ENCODE data around the gene LRMDA. TPM values are rescaled to one million over a fixed set of nuclear protein-coding genes. Genes with fewer than 3 reads are reported as not detected.

The LRMDA gene
- total RNA-seq, 3 donors from 2014 or later, result not detected

DNA sequence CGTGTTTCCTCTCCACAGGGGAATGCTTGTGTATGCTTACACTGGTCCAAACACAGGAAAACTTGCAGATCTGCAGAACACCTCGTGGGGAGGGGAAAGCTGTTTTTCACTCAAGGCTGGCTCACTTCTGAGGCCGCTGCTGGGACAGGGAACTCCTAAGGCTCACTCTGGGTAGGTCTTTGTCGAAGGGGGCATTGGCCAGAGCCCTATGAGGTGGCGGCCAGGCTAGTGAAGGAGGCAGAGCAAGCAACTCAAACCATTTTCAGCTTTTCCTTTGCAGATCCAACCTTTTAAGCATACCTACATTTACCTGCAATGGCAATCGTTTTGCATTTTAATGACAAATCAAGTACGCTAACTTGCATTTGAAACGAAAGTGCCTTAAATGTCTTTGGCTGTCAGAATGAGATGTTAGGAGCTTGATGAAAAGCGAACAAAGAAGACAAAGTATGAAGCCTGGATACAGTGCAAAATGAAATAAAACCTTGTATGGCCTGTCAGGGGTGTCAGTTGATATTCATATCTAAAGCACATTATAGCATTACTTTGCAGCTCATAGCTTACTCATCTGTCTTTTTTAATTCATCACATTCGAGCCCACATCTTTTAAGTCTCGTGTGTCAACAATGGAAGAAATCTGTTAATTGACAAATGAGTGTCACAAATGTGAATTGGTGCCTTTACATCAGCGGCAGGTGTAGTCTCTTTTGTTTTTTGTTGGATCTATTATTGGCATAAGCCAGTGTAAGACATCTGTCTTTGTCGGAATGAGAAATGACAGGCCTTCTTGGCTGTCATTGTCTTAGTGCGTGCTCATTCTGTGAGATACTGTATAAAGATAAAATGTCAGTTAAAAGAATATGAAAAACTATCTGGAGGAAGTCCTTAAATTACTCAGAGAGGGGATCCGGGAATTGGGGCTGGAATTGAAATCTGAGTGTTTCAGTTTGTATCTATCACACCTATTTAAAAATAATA is 30.5 kb downstream of the LRMDA start:
- no peak for ATAC-seq
- Mint-ChIP-seq H3K4me3 (no peak overlapping the region), H3K36me3 (ENCODE audit: insufficient read depth) (no peaks in the 10 kb centered on the region), H3K4me1 (ENCODE audit: low read depth) (no peaks in the 10 kb centered on the region), H3K9me3 (no peaks in the 10 kb centered on the region), H3K27me3 (ENCODE audit: low read depth) (peaks cover 2% of the 10 kb centered on the region)
- no peak for DNase-seq

- Mint-ChIP-seq H3K27me3 (ENCODE audit: low read depth) (peaks cover 2% of the 10 kb centered on the region), H3K4me1 (ENCODE audit: low read depth) (no peaks in the 10 kb centered on the region), H3K36me3 (ENCODE audit: insufficient read depth) (no peaks in the 10 kb centered on the region), H3K9me3 (no peaks in the 10 kb centered on the region), H3K4me3 (no peak overlapping the region)
- DNase-seq (no peak), ATAC-seq (no peak)
Observed at GRCh38 chr10:75462865-75463264, 31.4 kb downstream of the LRMDA start.

GRCh38 chr10:75464478-75465449 is 33.3 kb downstream of the LRMDA start:
- H3K4me3 Mint-ChIP-seq, result no peak overlapping the region
- peaks cover 6% of the 10 kb centered on the region for H3K27me3 Mint-ChIP-seq (ENCODE audit: low read depth)
- no peaks in the 10 kb centered on the region for H3K36me3 Mint-ChIP-seq (ENCODE audit: insufficient read depth)
- no peaks in the 10 kb centered on the region for H3K9me3 Mint-ChIP-seq
- H3K4me1 Mint-ChIP-seq (ENCODE audit: low read depth), result no peaks in the 10 kb centered on the region
- no peak for ATAC-seq
- no peak for DNase-seq

- peaks cover 8% of the 10 kb centered on the region for H3K27me3 Mint-ChIP-seq (ENCODE audit: low read depth)
- H3K4me3 Mint-ChIP-seq, result no peak overlapping the region
- no peak for ATAC-seq
- no peak for DNase-seq
- no peaks in the 10 kb centered on the region for H3K4me1 Mint-ChIP-seq (ENCODE audit: low read depth)
- no peaks in the 10 kb centered on the region for H3K36me3 Mint-ChIP-seq (ENCODE audit: insufficient read depth)
- H3K9me3 Mint-ChIP-seq, result no peaks in the 10 kb centered on the region
Observed at GRCh38 chr10:75465450-75465827, 34.0 kb downstream of the LRMDA start.

DNA sequence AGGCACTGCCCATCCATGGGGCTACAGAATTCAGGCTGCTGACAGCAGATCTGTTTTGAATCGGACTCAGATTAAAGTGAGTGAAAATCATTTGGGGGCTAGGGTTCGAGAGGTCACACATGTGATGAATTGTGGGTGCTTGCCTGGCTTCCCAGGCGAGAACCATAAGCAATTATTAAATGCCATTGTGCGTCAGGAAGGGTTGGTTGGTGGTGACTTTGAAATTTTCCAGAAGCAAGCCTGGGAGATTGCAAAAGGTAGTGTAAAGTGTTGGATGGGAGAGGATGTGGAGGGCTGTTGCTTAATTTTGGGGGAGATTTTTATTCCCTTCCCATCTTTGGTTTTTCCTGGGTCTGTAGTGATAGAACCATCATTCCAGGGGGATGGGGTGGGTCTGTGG is 34.6 kb downstream of the LRMDA start:
- no peaks in the 10 kb centered on the region for H3K9me3 Mint-ChIP-seq
- no peak overlapping the region for H3K4me3 Mint-ChIP-seq
- DNase-seq (no peak), ATAC-seq (no peak)
- no peaks in the 10 kb centered on the region for H3K4me1 Mint-ChIP-seq (ENCODE audit: low read depth)
- peaks cover 10% of the 10 kb centered on the region for H3K27me3 Mint-ChIP-seq (ENCODE audit: low read depth)
- H3K36me3 Mint-ChIP-seq (ENCODE audit: insufficient read depth), result no peaks in the 10 kb centered on the region

DNA sequence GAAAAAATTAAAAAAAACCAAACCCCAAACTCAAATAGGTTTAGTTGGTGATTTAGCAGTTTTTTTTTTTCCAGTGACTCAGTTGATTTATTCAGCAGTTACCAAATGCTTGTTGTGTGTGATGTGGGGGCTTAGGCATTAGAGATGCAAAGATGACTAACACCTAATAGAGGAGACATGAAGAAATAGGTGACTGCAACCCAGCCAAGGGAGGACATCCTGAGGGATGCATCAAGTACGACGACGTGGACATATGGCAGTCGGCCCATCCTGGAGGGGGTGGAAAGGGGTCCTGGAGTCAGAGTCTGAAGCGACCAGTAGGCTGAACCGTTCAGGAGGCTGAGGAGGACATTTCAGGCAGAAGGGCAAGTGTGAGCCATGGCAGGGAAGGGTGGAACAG is 35.5 kb downstream of the LRMDA start:
- ATAC-seq (no peak), DNase-seq (no peak)
- Mint-ChIP-seq H3K4me3 (no peak overlapping the region), H3K36me3 (ENCODE audit: insufficient read depth) (no peaks in the 10 kb centered on the region), H3K4me1 (ENCODE audit: low read depth) (no peaks in the 10 kb centered on the region), H3K27me3 (ENCODE audit: low read depth) (peaks cover 11% of the 10 kb centered on the region), H3K9me3 (no peaks in the 10 kb centered on the region)

- no peak for DNase-seq
- no peaks in the 10 kb centered on the region for H3K9me3 Mint-ChIP-seq
- no peak overlapping the region for H3K4me3 Mint-ChIP-seq
- no peaks in the 10 kb centered on the region for H3K4me1 Mint-ChIP-seq (ENCODE audit: low read depth)
- no peaks in the 10 kb centered on the region for H3K36me3 Mint-ChIP-seq (ENCODE audit: insufficient read depth)
- no peak for ATAC-seq
- H3K27me3 Mint-ChIP-seq (ENCODE audit: low read depth), result peaks cover 14% of the 10 kb centered on the region
Observed at GRCh38 chr10:75468612-75469005, 37.2 kb downstream of the LRMDA start.

- no peak overlapping the region for H3K4me3 Mint-ChIP-seq
- no peaks in the 10 kb centered on the region for H3K36me3 Mint-ChIP-seq (ENCODE audit: insufficient read depth)
- H3K9me3 Mint-ChIP-seq, result no peaks in the 10 kb centered on the region
- no peak for DNase-seq
- peaks cover 14% of the 10 kb centered on the region for H3K27me3 Mint-ChIP-seq (ENCODE audit: low read depth)
- H3K4me1 Mint-ChIP-seq (ENCODE audit: low read depth), result no peaks in the 10 kb centered on the region
- ATAC-seq, result peak in 1 of 2 donors; percentile 27
Observed at GRCh38 chr10:75469006-75469616, 37.7 kb downstream of the LRMDA start.

DNA sequence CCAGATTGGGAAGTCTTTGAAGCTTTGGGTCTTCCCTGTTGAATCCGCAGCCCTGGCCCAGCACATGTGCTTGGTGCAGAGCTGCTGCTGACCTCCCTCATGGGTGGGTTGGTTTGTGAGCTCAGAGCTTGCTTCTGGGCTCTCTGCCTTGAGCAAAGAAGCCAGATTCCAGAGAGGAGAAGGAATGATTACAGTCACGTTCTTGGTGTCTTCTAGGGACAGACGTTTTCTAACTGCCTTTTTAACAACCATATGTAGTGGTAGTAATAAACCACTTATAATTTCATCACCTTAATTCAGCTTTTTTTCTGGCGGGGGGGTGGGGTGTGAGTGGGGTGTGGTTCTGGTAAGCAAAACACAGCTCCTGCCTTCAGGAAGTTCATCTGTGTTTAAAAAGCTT is 39.5 kb downstream of the LRMDA start:
- no peaks in the 10 kb centered on the region for H3K4me1 Mint-ChIP-seq (ENCODE audit: low read depth)
- H3K9me3 Mint-ChIP-seq, result no peaks in the 10 kb centered on the region
- H3K36me3 Mint-ChIP-seq (ENCODE audit: insufficient read depth), result no peaks in the 10 kb centered on the region
- peaks cover 11% of the 10 kb centered on the region for H3K27me3 Mint-ChIP-seq (ENCODE audit: low read depth)
- no peak overlapping the region for H3K4me3 Mint-ChIP-seq
- ATAC-seq (no peak), DNase-seq (no peak)

DNA sequence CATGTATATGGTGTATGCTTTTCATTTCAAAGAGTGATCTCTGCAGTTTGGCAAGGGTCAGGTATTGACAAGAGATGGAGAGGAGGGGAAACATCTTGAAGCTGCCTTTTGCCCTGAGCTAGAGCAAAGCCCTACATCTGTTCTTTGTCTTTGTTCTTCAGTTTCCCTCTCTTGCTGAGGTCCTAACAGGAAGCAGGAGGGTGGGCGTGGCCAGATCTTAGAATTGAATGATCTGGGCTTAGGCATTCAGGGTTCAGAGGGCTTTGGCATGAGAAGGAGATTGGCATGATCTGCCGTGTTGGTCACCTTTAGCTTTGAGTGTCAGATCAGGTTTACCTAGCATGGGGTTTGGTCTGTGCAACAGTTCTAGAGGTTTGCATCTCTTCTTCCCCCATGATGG is 41.3 kb downstream of the LRMDA start:
- ATAC-seq, result no peak
- no peaks in the 10 kb centered on the region for H3K4me1 Mint-ChIP-seq (ENCODE audit: low read depth)
- no peaks in the 10 kb centered on the region for H3K9me3 Mint-ChIP-seq
- peaks cover 11% of the 10 kb centered on the region for H3K27me3 Mint-ChIP-seq (ENCODE audit: low read depth)
- DNase-seq, result no peak
- H3K4me3 Mint-ChIP-seq, result no peak overlapping the region
- no peaks in the 10 kb centered on the region for H3K36me3 Mint-ChIP-seq (ENCODE audit: insufficient read depth)

- no peaks in the 10 kb centered on the region for H3K4me1 Mint-ChIP-seq (ENCODE audit: low read depth)
- DNase-seq (no peak), ATAC-seq (no peak)
- H3K27me3 Mint-ChIP-seq (ENCODE audit: low read depth), result peaks cover 8% of the 10 kb centered on the region
- H3K9me3 Mint-ChIP-seq, result no peaks in the 10 kb centered on the region
- H3K4me3 Mint-ChIP-seq, result no peak overlapping the region
- H3K36me3 Mint-ChIP-seq (ENCODE audit: insufficient read depth), result no peaks in the 10 kb centered on the region
Observed at GRCh38 chr10:75474106-75474505, 42.7 kb downstream of the LRMDA start.

- H3K4me1 Mint-ChIP-seq (ENCODE audit: low read depth), result no peaks in the 10 kb centered on the region
- H3K4me3 Mint-ChIP-seq, result no peak overlapping the region
Observed at GRCh38 chr10:75475460-75476182, 44.2 kb downstream of the LRMDA start.

GRCh38 chr10:75476569-75476968 is 45.1 kb downstream of the LRMDA start:
- ATAC-seq, result no peak
- Mint-ChIP-seq H3K9me3 (no peaks in the 10 kb centered on the region), H3K36me3 (ENCODE audit: insufficient read depth) (no peaks in the 10 kb centered on the region), H3K4me1 (ENCODE audit: low read depth) (no peaks in the 10 kb centered on the region), H3K27me3 (ENCODE audit: low read depth) (peaks cover 3% of the 10 kb centered on the region), H3K4me3 (no peak overlapping the region)
- no peak for DNase-seq

More at GRCh38 chr10:75475460-75476182, 44.2 kb downstream of the LRMDA start:
- no peaks in the 10 kb centered on the region for H3K36me3 Mint-ChIP-seq (ENCODE audit: insufficient read depth)
- DNase-seq, result no peak
- H3K27me3 Mint-ChIP-seq (ENCODE audit: low read depth), result peaks cover 3% of the 10 kb centered on the region
- no peaks in the 10 kb centered on the region for H3K9me3 Mint-ChIP-seq
- ATAC-seq, result no peak

DNA sequence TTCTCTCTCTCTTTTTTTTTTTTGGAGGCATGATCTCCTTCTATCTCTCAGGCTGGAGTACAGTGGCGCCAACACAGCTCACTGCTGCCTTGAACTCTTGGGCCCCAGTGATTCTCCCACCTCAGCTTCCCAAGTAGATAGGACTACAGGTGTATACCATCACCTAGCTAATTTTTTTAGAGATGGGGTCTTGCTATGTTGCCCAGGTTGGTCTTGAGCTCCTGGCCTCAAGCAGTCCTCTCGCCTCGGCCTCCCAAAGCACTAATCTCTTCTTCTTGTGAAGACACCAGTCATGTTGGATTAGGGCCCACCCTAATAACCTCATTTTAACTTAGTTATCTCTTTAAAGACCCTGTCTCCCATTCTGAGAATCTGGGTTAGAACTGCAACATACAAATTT is 45.6 kb downstream of the LRMDA start:
- Mint-ChIP-seq H3K4me1 (ENCODE audit: low read depth) (no peaks in the 10 kb centered on the region), H3K9me3 (no peaks in the 10 kb centered on the region), H3K4me3 (no peak overlapping the region), H3K27me3 (ENCODE audit: low read depth) (peaks cover 2% of the 10 kb centered on the region), H3K36me3 (ENCODE audit: insufficient read depth) (no peaks in the 10 kb centered on the region)
- DNase-seq (no peak), ATAC-seq (no peak)

Data from activated T-cell treated with anti-CD3 and anti-CD28 coated beads, Interleukin-2, amount 50 U/mL, for 4 hours (primary cell).